Mesendoderm (in vitro differentiated cells): ENCODE results near the gene FBXW11.
A peak's percentile ranks its signal among the peaks of the same experiment; 100 is the strongest.

ENCODE experiments used
- DNase-seq: peaks from one replicate; pipeline ENCODE4 v3.0.0; 2013
- H2AK5ac ChIP-seq: 2 replicates; pipeline ENCODE4 v1.6.1; 2013; ENCODE audit warnings: low read length, inconsistent platforms
- H2BK120ac ChIP-seq: 2 replicates; pipeline ENCODE4 v1.6.1; 2013; ENCODE audit warnings: low read depth, mild to moderate bottlenecking, low read length, moderate library complexity, mixed read lengths
- H2BK15ac ChIP-seq: replicated peaks from 2 replicates; pipeline ENCODE4 v1.6.1; 2013; ENCODE audit warnings: low read depth, mild to moderate bottlenecking, moderate library complexity
- H2BK5ac ChIP-seq: 2 replicates; pipeline ENCODE4 v1.6.1; 2013; ENCODE audit warnings: low read length, inconsistent platforms
- H3K18ac ChIP-seq: 2 replicates; pipeline ENCODE4 v1.6.1; 2013; ENCODE audit warnings: mild to moderate bottlenecking, low read length, mixed read lengths
- H3K23ac ChIP-seq: one replicate; pipeline ENCODE4 v1.6.1; 2013; ENCODE audit warnings: low read length
- H3K27ac ChIP-seq: 2 replicates; pipeline ENCODE4 v1.5.1; 2013; ENCODE audit warnings: low read depth, mild to moderate bottlenecking, inconsistent platforms, low read length, moderate library complexity
- H3K27me3 ChIP-seq: 2 replicates; pipeline ENCODE4 v1.6.1; 2013; ENCODE audit warnings: low read length, control low read depth, mild to moderate bottlenecking, inconsistent platforms; ENCODE audit not compliant: insufficient read depth, poor library complexity
- H3K36me3 ChIP-seq: 2 replicates; pipeline ENCODE4 v1.6.1; 2013; ENCODE audit warnings: low read length, inconsistent platforms; ENCODE audit not compliant: control insufficient read depth, insufficient read depth
- H3K4ac ChIP-seq: one replicate; pipeline ENCODE4 v1.6.1; 2013; ENCODE audit warnings: low read depth, mild to moderate bottlenecking, low read length, moderate library complexity
- H3K4me1 ChIP-seq: 2 replicates; pipeline ENCODE4 v1.6.1; 2013; ENCODE audit warnings: low read depth, low read length, inconsistent platforms; ENCODE audit not compliant: control insufficient read depth
- H3K4me2 ChIP-seq: 2 replicates; pipeline ENCODE4 v1.6.1; 2013; ENCODE audit warnings: low read length
- H3K4me3 ChIP-seq: 2 replicates; pipeline ENCODE4 v1.5.1; 2013; ENCODE audit warnings: mild to moderate bottlenecking, low read length
- H3K56ac ChIP-seq: one replicate; pipeline ENCODE4 v1.6.1; 2013; ENCODE audit warnings: low read length
- H3K79me1 ChIP-seq: 2 replicates; pipeline ENCODE4 v1.6.1; 2013; ENCODE audit warnings: low read length, inconsistent platforms
- H3K79me2 ChIP-seq: 2 replicates; pipeline ENCODE4 v1.6.1; 2013; ENCODE audit warnings: mild to moderate bottlenecking, low read length; ENCODE audit not compliant: control insufficient read depth, insufficient read depth
- H3K9ac ChIP-seq: 2 replicates; pipeline ENCODE4 v1.6.1; 2013; ENCODE audit warnings: low read length, inconsistent platforms
- H4K5ac ChIP-seq: one replicate; pipeline ENCODE4 v1.6.1; 2013; ENCODE audit warnings: low read length
- H4K8ac ChIP-seq: one replicate; pipeline ENCODE4 v1.6.1; 2013; ENCODE audit warnings: low read depth, mild to moderate bottlenecking, control low read depth, low read length, moderate library complexity
- WGBS: extraction: QIAGEN DNeasy Blood & Tissue Kit; methylation state at CpG from one replicate; pipeline ENCODE4 v1.1.7; 2013; ENCODE audit warnings: low lambda C conversion rate, missing lambda C conversion rate; ENCODE audit not compliant: insufficient coverage; ENCODE audit errors: extremely low coverage; 5-methylcytosine and 5-hydroxymethylcytosine counted together

The FBXW11 gene

GRCh38 chr5:171961117-171961516 lies 45.3 kb downstream of the FBXW11 start:
- Histone ChIP-seq H3K9ac (no peak overlapping the region), H3K4me1 (peaks cover 10% of the 10 kb centered on the region), H3K4me2 (no peak overlapping the region), H2BK15ac (no peak overlapping the region), H3K4ac (no peak overlapping the region), H4K8ac (no peak overlapping the region), H3K27ac (no peak overlapping the region), H3K27me3 (no peaks in the 10 kb centered on the region), H2AK5ac (no peak overlapping the region), H3K4me3 (no peak overlapping the region), H3K79me1 (peaks cover 23% of the 10 kb centered on the region), H2BK5ac (no peak overlapping the region), H3K36me3 (no peaks in the 10 kb centered on the region), H3K23ac (no peak overlapping the region), H2BK120ac (no peak overlapping the region), H3K56ac (no peak overlapping the region), H4K5ac (no peak overlapping the region), H3K18ac (no peak overlapping the region), H3K79me2 (peaks cover 51% of the 10 kb centered on the region)
- DNase-seq: no peak
- no CpG with 5 or more reads among the region's 3 CpGs for WGBS

GRCh38 chr5:171957591-171958251 lies 48.7 kb downstream of the FBXW11 start:
- Histone ChIP-seq H3K79me1 (peaks cover 25% of the 10 kb centered on the region), H3K18ac (no peak overlapping the region), H3K4me1 (peaks cover 19% of the 10 kb centered on the region), H3K4ac (no peak overlapping the region), H4K5ac (no peak overlapping the region), H3K36me3 (no peaks in the 10 kb centered on the region), H3K27ac (no peak overlapping the region), H3K27me3 (no peaks in the 10 kb centered on the region), H2AK5ac (no peak overlapping the region), H2BK5ac (no peak overlapping the region), H3K4me3 (no peak overlapping the region), H3K9ac (no peak overlapping the region), H4K8ac (no peak overlapping the region), H3K56ac (no peak overlapping the region), H3K23ac (peak overlapping the region; percentile 33), H2BK120ac (no peak overlapping the region), H3K4me2 (no peak overlapping the region), H3K79me2 (peaks cover 58% of the 10 kb centered on the region), H2BK15ac (no peak overlapping the region)
- WGBS: no CpG with 5 or more reads among the region's 9 CpGs
- DNase-seq: no peak

GRCh38 chr5:171956887-171957495 lies 49.4 kb downstream of the FBXW11 start:
- Histone ChIP-seq H3K18ac (no peak overlapping the region), H4K5ac (no peak overlapping the region), H4K8ac (no peak overlapping the region), H3K23ac (no peak overlapping the region), H3K27me3 (no peaks in the 10 kb centered on the region), H3K9ac (no peak overlapping the region), H3K4me1 (peaks cover 19% of the 10 kb centered on the region), H3K4me3 (no peak overlapping the region), H2BK120ac (peak overlapping the region; percentile 12), H3K79me1 (peaks cover 25% of the 10 kb centered on the region), H3K4me2 (no peak overlapping the region), H3K79me2 (peaks cover 58% of the 10 kb centered on the region), H3K36me3 (no peaks in the 10 kb centered on the region), H2BK15ac (no peak overlapping the region), H3K27ac (no peak overlapping the region), H3K56ac (no peak overlapping the region), H3K4ac (no peak overlapping the region), H2BK5ac (no peak overlapping the region), H2AK5ac (no peak overlapping the region)
- no peak for DNase-seq
- no CpG with 5 or more reads among the region's 5 CpGs for WGBS

- H4K5ac ChIP-seq: no peak overlapping the region
- H4K8ac ChIP-seq: no peak overlapping the region
- no peak overlapping the region for H3K23ac ChIP-seq
- no peak overlapping the region for H2AK5ac ChIP-seq
- H3K27me3 ChIP-seq: no peaks in the 10 kb centered on the region
- no peak overlapping the region for H3K4me3 ChIP-seq
- no peak overlapping the region for H3K4me2 ChIP-seq
- H3K27ac ChIP-seq: no peak overlapping the region
- H3K9ac ChIP-seq: no peak overlapping the region
- no peak overlapping the region for H3K4ac ChIP-seq
- H3K56ac ChIP-seq: no peak overlapping the region
- H3K36me3 ChIP-seq: no peaks in the 10 kb centered on the region
- no peak overlapping the region for H2BK15ac ChIP-seq
- H2BK5ac ChIP-seq: no peak overlapping the region
- H3K18ac ChIP-seq: no peak overlapping the region
- H3K79me1 ChIP-seq: peaks cover 25% of the 10 kb centered on the region
- H3K79me2 ChIP-seq: peaks cover 60% of the 10 kb centered on the region
- peaks cover 19% of the 10 kb centered on the region for H3K4me1 ChIP-seq
- no peak for DNase-seq
- H2BK120ac ChIP-seq: no peak overlapping the region
- no CpG with 5 or more reads among the region's 1 CpG for WGBS
These were observed 50.1 kb downstream of the FBXW11 start for GRCh38 chr5:171956314-171956713.

GRCh38 chr5:171955761-171956160 lies 50.7 kb downstream of the FBXW11 start:
- no peak overlapping the region for H3K23ac ChIP-seq
- no peak overlapping the region for H3K4me3 ChIP-seq
- H4K8ac ChIP-seq: no peak overlapping the region
- H2AK5ac ChIP-seq: no peak overlapping the region
- H3K36me3 ChIP-seq: no peaks in the 10 kb centered on the region
- no peaks in the 10 kb centered on the region for H3K27me3 ChIP-seq
- WGBS: 100% methylated on average over 1 of the region's 4 CpGs
- no peak overlapping the region for H4K5ac ChIP-seq
- H3K4ac ChIP-seq: no peak overlapping the region
- no peak overlapping the region for H3K4me2 ChIP-seq
- no peak overlapping the region for H3K9ac ChIP-seq
- no peak overlapping the region for H3K56ac ChIP-seq
- H3K18ac ChIP-seq: no peak overlapping the region
- H3K79me1 ChIP-seq: peaks cover 24% of the 10 kb centered on the region
- H3K79me2 ChIP-seq: peaks cover 60% of the 10 kb centered on the region
- H3K27ac ChIP-seq: no peak overlapping the region
- H2BK120ac ChIP-seq: no peak overlapping the region
- peaks cover 19% of the 10 kb centered on the region for H3K4me1 ChIP-seq
- DNase-seq: no peak
- no peak overlapping the region for H2BK5ac ChIP-seq
- no peak overlapping the region for H2BK15ac ChIP-seq

- no peaks in the 10 kb centered on the region for H3K27me3 ChIP-seq
- no CpG with 5 or more reads among the region's 1 CpG for WGBS
- H2BK120ac ChIP-seq: no peak overlapping the region
- H2BK5ac ChIP-seq: no peak overlapping the region
- no peaks in the 10 kb centered on the region for H3K36me3 ChIP-seq
- no peak overlapping the region for H3K9ac ChIP-seq
- H3K79me1 ChIP-seq: peaks cover 21% of the 10 kb centered on the region
- H3K23ac ChIP-seq: no peak overlapping the region
- no peak overlapping the region for H3K4me3 ChIP-seq
- no peak overlapping the region for H4K5ac ChIP-seq
- H3K4ac ChIP-seq: no peak overlapping the region
- peaks cover 57% of the 10 kb centered on the region for H3K79me2 ChIP-seq
- no peak overlapping the region for H4K8ac ChIP-seq
- H2BK15ac ChIP-seq: no peak overlapping the region
- H2AK5ac ChIP-seq: no peak overlapping the region
- H3K56ac ChIP-seq: no peak overlapping the region
- no peak overlapping the region for H3K27ac ChIP-seq
- H3K18ac ChIP-seq: no peak overlapping the region
- H3K4me1 ChIP-seq: peaks cover 19% of the 10 kb centered on the region
- no peak for DNase-seq
- no peak overlapping the region for H3K4me2 ChIP-seq
These were observed 51.7 kb downstream of the FBXW11 start for GRCh38 chr5:171954721-171955120.
